Trophoblast cell (in vitro differentiated cells and primary cell): ENCODE data around the gene NRXN3.

Source experiments
- DNase-seq, 2 donors: peaks; one replicate each; pipeline ENCODE4 v3.0.0-alpha.2; 2016
- H2AFZ ChIP-seq: 2 replicates; pipeline ENCODE4 v1.6.1; 2013; ENCODE audit warnings: low read length, moderate library complexity, mild to moderate bottlenecking; ENCODE audit not compliant: insufficient read depth, poor library complexity
- H2AK5ac ChIP-seq: 2 replicates; pipeline ENCODE4 v1.6.1; 2013; ENCODE audit warnings: mild to moderate bottlenecking, low read length
- H2BK120ac ChIP-seq: 2 replicates; pipeline ENCODE4 v1.6.1; 2013; ENCODE audit warnings: low read length, mild to moderate bottlenecking, moderate library complexity; ENCODE audit not compliant: insufficient read depth, poor library complexity
- H2BK12ac ChIP-seq: 2 replicates; pipeline ENCODE4 v1.6.1; 2013; ENCODE audit warnings: mild to moderate bottlenecking, low read length, moderate library complexity
- H2BK5ac ChIP-seq: 2 replicates; pipeline ENCODE4 v1.6.1; 2013; ENCODE audit warnings: low read length, low read depth, moderate library complexity, mild to moderate bottlenecking; ENCODE audit not compliant: poor library complexity
- H3K14ac ChIP-seq: 2 replicates; pipeline ENCODE4 v1.6.1; 2013; ENCODE audit warnings: mild to moderate bottlenecking, low read length
- H3K18ac ChIP-seq: 2 replicates; pipeline ENCODE4 v1.6.1; 2013; ENCODE audit warnings: mild to moderate bottlenecking, low read length
- H3K23ac ChIP-seq: 2 replicates; pipeline ENCODE4 v1.6.1; 2013; ENCODE audit warnings: low read length
- H3K27ac ChIP-seq: 2 replicates; pipeline ENCODE4 v1.5.1; 2013; ENCODE audit warnings: low read depth, mild to moderate bottlenecking, inconsistent platforms, low read length, moderate library complexity
- H3K27me3 ChIP-seq: 2 replicates; pipeline ENCODE4 v1.6.1; 2013; ENCODE audit warnings: inconsistent platforms, mild to moderate bottlenecking, low read length, moderate library complexity; ENCODE audit not compliant: insufficient read depth
- H3K36me3 ChIP-seq, 2 experiments: 1 replicate in 1 of 2; 2 replicates in 1 of 2; pipeline ENCODE4 v1.6.1; 2013; ENCODE audit warnings: low read length in 2 of 2, mild to moderate bottlenecking in 2 of 2, moderate library complexity in 1 of 2; ENCODE audit not compliant: insufficient read depth in 2 of 2, control insufficient read depth in 1 of 2
- H3K4ac ChIP-seq: 2 replicates; pipeline ENCODE4 v1.6.1; 2013; ENCODE audit warnings: low read depth, mild to moderate bottlenecking, low read length, moderate library complexity
- H3K4me1 ChIP-seq, 2 experiments: 1 replicate in 1 of 2; 2 replicates in 1 of 2; pipeline ENCODE4 v1.6.1; 2013; ENCODE audit warnings: low read length in 2 of 2, mild to moderate bottlenecking in 2 of 2, moderate library complexity in 1 of 2; ENCODE audit not compliant: insufficient read depth in 2 of 2, control insufficient read depth in 1 of 2
- H3K4me2 ChIP-seq: 2 replicates; pipeline ENCODE4 v1.6.1; 2013; ENCODE audit warnings: inconsistent platforms, mild to moderate bottlenecking, low read length, moderate library complexity
- H3K4me3 ChIP-seq: 2 replicates; pipeline ENCODE4 v1.5.1; 2013; ENCODE audit warnings: mild to moderate bottlenecking, low read depth, low read length, inconsistent platforms
- H3K79me1 ChIP-seq: one replicate; pipeline ENCODE4 v1.6.1; 2013; ENCODE audit warnings: low read length
- H3K79me2 ChIP-seq: 2 replicates; pipeline ENCODE4 v1.6.1; 2013; ENCODE audit warnings: low read length, mild to moderate bottlenecking; ENCODE audit not compliant: control insufficient read depth, insufficient read depth, poor library complexity
- H3K9ac ChIP-seq: 2 replicates; pipeline ENCODE4 v1.6.1; 2013; ENCODE audit warnings: mild to moderate bottlenecking, low read length
- H3K9me3 ChIP-seq: 2 replicates; pipeline ENCODE4 v1.6.1; 2013; ENCODE audit warnings: low read depth, mild to moderate bottlenecking, control low read depth, inconsistent platforms, low read length; ENCODE audit not compliant: insufficient read depth
- H4K12ac ChIP-seq: 2 replicates; pipeline ENCODE4 v1.6.1; 2013; ENCODE audit warnings: low read depth, mild to moderate bottlenecking, low read length, moderate library complexity
- H4K8ac ChIP-seq: 2 replicates; pipeline ENCODE4 v1.6.1; 2013; ENCODE audit warnings: low read depth, mild to moderate bottlenecking, low read length, moderate library complexity
- H4K91ac ChIP-seq: one replicate; pipeline ENCODE4 v1.6.1; 2013; ENCODE audit warnings: low read depth, mild to moderate bottlenecking, low read length, moderate library complexity
- WGBS: extraction: QIAGEN DNeasy Blood & Tissue Kit; methylation state at CpG from one replicate; pipeline ENCODE4 v1.1.7; 2013; ENCODE audit warnings: missing lambda C conversion rate; ENCODE audit not compliant: insufficient read length, insufficient coverage; ENCODE audit errors: extremely low coverage; 5-methylcytosine and 5-hydroxymethylcytosine counted together

NRXN3 gene

GRCh38 chr14:78316786-78317185 is 146.6 kb downstream of the NRXN3 start:
- Histone ChIP-seq H3K79me2 (no peaks in the 10 kb centered on the region), H3K14ac (no peak overlapping the region), H3K4me1 (no peaks in the 10 kb centered on the region), H3K9ac (no peak overlapping the region), H3K23ac (no peak overlapping the region), H3K36me3 (no peaks in the 10 kb centered on the region), H3K4me2 (no peak overlapping the region), H4K12ac (no peak overlapping the region), H3K27me3 (no peaks in the 10 kb centered on the region), H3K79me1 (no peaks in the 10 kb centered on the region), H2BK12ac (no peak overlapping the region), H2AFZ (no peak overlapping the region), H3K4me3 (no peak overlapping the region), H3K9me3 (no peaks in the 10 kb centered on the region), H3K18ac (no peak overlapping the region), H3K4ac (no peak overlapping the region), H4K91ac (no peak overlapping the region), H3K27ac (no peak overlapping the region), H4K8ac (no peak overlapping the region), H2AK5ac (no peak overlapping the region), H2BK120ac (no peak overlapping the region), H2BK5ac (no peak overlapping the region)
- WGBS: no CpG with 5 or more reads among the region's 3 CpGs
- peak in 1 of 2 donors; percentile 1 for DNase-seq

DNA sequence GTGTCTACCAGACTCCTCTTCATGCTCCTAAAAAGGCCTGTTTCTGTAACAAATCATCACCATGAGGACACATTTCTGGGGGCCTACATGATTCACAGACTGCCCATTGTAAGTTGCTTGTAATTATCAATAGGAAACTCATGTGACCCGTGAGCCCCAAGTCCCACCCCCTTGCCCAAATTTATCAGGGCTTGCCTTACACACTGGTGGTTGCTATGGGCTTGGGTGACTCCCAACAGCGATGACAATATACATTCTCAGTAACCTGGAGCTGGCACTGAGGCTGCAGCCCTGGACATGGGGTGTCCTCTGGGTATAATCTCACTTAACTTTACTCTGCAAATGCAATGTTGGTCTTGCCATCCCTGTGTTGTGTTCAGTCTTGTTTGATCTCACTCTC is 149.2 kb downstream of the NRXN3 start:
- H2BK5ac ChIP-seq: no peak overlapping the region
- no peak overlapping the region for H3K4ac ChIP-seq
- H2AFZ ChIP-seq: no peak overlapping the region
- H3K27me3 ChIP-seq: no peaks in the 10 kb centered on the region
- H3K14ac ChIP-seq: no peak overlapping the region
- no peak overlapping the region for H4K91ac ChIP-seq
- no peak overlapping the region for H3K4me3 ChIP-seq
- no peak overlapping the region for H2BK120ac ChIP-seq
- no peak overlapping the region for H4K8ac ChIP-seq
- no peaks in the 10 kb centered on the region for H3K4me1 ChIP-seq
- no peak overlapping the region for H3K23ac ChIP-seq
- no peak overlapping the region for H3K9ac ChIP-seq
- no CpG with 5 or more reads among the region's 2 CpGs for WGBS
- H2BK12ac ChIP-seq: no peak overlapping the region
- H3K36me3 ChIP-seq: no peaks in the 10 kb centered on the region
- H3K4me2 ChIP-seq: no peak overlapping the region
- DNase-seq: no peak
- no peaks in the 10 kb centered on the region for H3K79me2 ChIP-seq
- H2AK5ac ChIP-seq: no peak overlapping the region
- H3K79me1 ChIP-seq: no peaks in the 10 kb centered on the region
- no peak overlapping the region for H3K18ac ChIP-seq
- H4K12ac ChIP-seq: no peak overlapping the region
- H3K27ac ChIP-seq: no peak overlapping the region
- no peaks in the 10 kb centered on the region for H3K9me3 ChIP-seq

GRCh38 chr14:78319887-78320635 is 149.9 kb downstream of the NRXN3 start:
- Histone ChIP-seq H3K4me2 (no peak overlapping the region), H3K4me3 (no peak overlapping the region), H4K91ac (no peak overlapping the region), H2BK120ac (no peak overlapping the region), H3K9me3 (no peaks in the 10 kb centered on the region), H3K27me3 (no peaks in the 10 kb centered on the region), H4K12ac (no peak overlapping the region), H2BK5ac (no peak overlapping the region), H3K79me1 (no peaks in the 10 kb centered on the region), H2BK12ac (no peak overlapping the region), H3K23ac (no peak overlapping the region), H3K4me1 (no peaks in the 10 kb centered on the region), H4K8ac (no peak overlapping the region), H3K79me2 (no peaks in the 10 kb centered on the region), H2AFZ (no peak overlapping the region), H3K27ac (no peak overlapping the region), H3K36me3 (no peaks in the 10 kb centered on the region), H3K9ac (no peak overlapping the region), H3K4ac (no peak overlapping the region), H2AK5ac (no peak overlapping the region), H3K18ac (no peak overlapping the region), H3K14ac (no peak overlapping the region)
- no peak for DNase-seq
- no CpG with 5 or more reads among the region's 12 CpGs for WGBS

DNA sequence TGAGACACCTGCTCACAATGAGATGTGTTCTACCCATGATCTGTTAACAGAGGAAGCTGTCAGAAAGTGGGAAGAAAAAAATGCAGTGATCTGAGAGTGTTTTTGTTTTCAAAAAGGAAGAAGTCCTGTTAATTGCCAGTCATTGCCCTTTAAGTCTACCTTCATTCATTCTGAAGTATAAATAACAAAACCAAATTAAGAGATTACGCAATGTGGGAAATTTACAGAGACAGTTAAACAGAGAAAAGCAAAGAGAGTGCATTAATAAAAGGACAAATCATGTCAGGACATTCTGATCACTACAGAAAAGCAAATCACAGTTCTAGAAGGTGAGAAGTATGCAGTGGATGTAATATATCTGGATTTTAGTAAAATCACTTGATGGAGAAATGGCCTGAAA is 154.2 kb downstream of the NRXN3 start:
- Histone ChIP-seq H3K4me3 (no peak overlapping the region), H3K27me3 (no peaks in the 10 kb centered on the region), H3K4ac (no peak overlapping the region), H2BK12ac (no peak overlapping the region), H3K9me3 (no peaks in the 10 kb centered on the region), H2BK5ac (no peak overlapping the region), H4K12ac (no peak overlapping the region), H3K36me3 (no peaks in the 10 kb centered on the region), H3K23ac (no peak overlapping the region), H3K79me1 (no peaks in the 10 kb centered on the region), H3K4me1 (no peaks in the 10 kb centered on the region), H3K18ac (no peak overlapping the region), H2AFZ (no peak overlapping the region), H3K79me2 (no peaks in the 10 kb centered on the region), H3K27ac (no peak overlapping the region), H2BK120ac (no peak overlapping the region), H4K8ac (no peak overlapping the region), H4K91ac (no peak overlapping the region), H2AK5ac (no peak overlapping the region), H3K9ac (no peak overlapping the region), H3K4me2 (no peak overlapping the region), H3K14ac (no peak overlapping the region)
- WGBS: no CpG with 5 or more reads among the region's 1 CpG
- no peak for DNase-seq
